HL-60/S4 (cell line): ENCODE data around the gene SNTN.

Experiments used
- in situ Hi-C: fragments of 300-500 bp; cut with MboI; formaldehyde crosslinking; loops from 2 replicates; pipeline ENCODE4 v1.14.3; 2022; ENCODE audit warnings: low sequenced_read_pairs

Gene SNTN

GRCh38 chr3:63673111-63673510, 20.6 kb downstream of the SNTN start:
- in situ Hi-C loops: no loop called here

- in situ Hi-C loops: no loop called here
Measured at GRCh38 chr3:63674586-63674985, 22.1 kb downstream of the SNTN start.

GRCh38 chr3:63679186-63679585, 26.7 kb downstream of the SNTN start:
- in situ Hi-C loops: no loop called here

GRCh38 chr3:63684081-63684480, 31.6 kb downstream of the SNTN start:
- in situ Hi-C loops: no loop called here

- in situ Hi-C loops: no loop called here
Measured at GRCh38 chr3:63685340-63685739, 32.9 kb downstream of the SNTN start.

- in situ Hi-C loops: no loop called here
Measured at GRCh38 chr3:63687278-63688225, 35.1 kb downstream of the SNTN start.

GRCh38 chr3:63689285-63689684, 36.8 kb downstream of the SNTN start:
- in situ Hi-C loops: no loop called here

GRCh38 chr3:63693351-63693750, 40.9 kb downstream of the SNTN start:
- in situ Hi-C loops: no loop called here

GRCh38 chr3:63705092-63705645, 52.7 kb downstream of the SNTN start:
- in situ Hi-C loops: no loop called here

GRCh38 chr3:63706321-63707085, 54.0 kb downstream of the SNTN start:
- in situ Hi-C loops: no loop called here

- in situ Hi-C loops: no loop called here
Measured at GRCh38 chr3:63707731-63708130, 55.3 kb downstream of the SNTN start.

- in situ Hi-C loops: no loop called here
Measured at GRCh38 chr3:63709576-63709975, 57.1 kb downstream of the SNTN start.
